ENCODE data around the gene C13orf42.

Gene C13orf42

DNA sequence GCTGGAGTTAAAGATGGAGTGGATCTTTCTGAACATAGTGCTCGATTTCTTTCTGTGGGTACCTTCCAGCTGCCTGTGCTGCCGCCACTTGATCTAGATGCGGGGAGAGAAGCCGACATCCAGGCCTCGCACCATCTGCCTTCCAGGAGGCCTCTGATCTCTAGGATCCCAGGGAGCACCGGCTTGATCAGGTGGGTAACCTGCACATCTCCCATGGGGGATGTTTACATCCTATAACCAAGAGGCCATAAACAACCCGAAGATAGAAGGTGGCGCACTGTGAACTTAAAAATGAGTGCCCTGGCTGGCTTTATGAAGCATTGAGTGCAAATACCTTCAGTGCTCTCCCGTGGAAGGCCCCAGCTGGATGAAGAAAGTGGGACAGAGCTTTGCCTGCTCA is at the start of gene C13orf42:
TSS of gene C13orf42 (minus strand) at position 101 of the 400 bp plus-strand sequence. CDS start at position 36, 65 bp downstream.
- no peak for DNase-seq (ENCODE audit: low spot score)

DNA sequence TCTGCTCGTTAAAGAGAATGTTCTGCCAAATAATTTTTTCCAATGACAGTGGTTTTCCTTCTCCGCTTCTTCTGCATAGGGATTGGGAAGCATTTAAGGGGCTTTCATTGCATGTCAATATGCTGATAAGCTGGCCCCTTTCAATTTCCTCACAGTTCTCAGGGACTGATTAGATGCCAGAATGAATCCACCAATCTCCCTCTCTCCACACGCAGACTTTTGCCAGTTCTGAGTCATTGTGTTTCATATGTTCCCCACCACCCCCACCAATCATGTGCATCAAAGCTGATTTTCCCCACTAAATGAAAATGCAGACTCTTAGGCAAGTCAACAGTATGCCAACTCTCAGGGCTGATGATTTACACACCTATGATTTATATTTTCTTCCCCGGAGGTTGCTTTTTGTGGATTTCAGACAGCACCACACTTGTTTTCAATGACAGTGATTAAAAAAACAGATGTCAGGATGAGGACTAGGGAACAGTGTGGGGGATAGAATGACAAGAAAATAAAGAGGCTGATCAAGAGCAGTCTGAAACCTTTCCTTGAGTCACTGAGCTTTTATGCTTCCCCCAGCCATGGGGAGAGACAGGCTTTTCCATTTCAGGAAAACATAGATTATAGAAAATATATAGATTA is 47.9 kb upstream of the C13orf42 start:
- no peak for DNase-seq (ENCODE audit: low spot score)

DNA sequence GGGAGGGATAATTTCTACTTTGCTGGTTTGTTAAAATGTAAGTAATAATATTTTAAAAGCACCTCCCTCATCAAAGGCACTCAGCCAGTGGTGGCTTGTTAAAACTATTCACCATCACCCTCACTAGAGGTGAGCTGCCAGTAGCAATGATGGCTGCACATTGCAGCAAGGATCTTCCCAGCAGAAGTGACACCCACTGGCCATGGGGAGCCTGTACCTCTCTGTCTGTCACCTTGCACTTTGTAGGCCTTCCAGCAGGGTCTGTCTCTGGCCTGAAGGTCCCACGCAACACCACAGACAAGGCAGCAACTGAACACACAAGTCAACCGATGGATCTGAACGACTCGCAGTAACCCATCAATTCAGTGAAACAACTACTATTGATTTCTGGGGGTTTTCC is 47.3 kb upstream of the C13orf42 start:
- no peak for DNase-seq (ENCODE audit: low spot score)

DNA sequence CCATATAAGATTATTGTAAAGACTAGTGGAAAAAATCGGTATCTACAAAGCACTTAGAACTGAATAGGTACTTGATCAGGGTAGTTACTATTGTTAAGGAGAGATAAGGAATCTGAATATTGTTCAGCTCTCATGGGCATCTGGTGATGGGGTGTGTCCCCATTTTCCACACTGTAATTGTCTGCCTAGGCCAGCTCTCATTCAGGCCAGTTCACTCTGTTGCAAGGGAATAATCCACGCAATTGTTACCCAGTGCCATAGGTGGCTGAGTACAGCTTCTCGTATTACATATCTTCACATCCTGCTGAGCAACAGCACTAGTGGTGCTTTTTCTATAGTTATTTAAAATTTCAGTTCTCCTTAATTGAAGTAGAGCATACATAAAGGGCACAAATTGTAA is 45.6 kb upstream of the C13orf42 start:
- no peak for DNase-seq (ENCODE audit: low spot score)

DNA sequence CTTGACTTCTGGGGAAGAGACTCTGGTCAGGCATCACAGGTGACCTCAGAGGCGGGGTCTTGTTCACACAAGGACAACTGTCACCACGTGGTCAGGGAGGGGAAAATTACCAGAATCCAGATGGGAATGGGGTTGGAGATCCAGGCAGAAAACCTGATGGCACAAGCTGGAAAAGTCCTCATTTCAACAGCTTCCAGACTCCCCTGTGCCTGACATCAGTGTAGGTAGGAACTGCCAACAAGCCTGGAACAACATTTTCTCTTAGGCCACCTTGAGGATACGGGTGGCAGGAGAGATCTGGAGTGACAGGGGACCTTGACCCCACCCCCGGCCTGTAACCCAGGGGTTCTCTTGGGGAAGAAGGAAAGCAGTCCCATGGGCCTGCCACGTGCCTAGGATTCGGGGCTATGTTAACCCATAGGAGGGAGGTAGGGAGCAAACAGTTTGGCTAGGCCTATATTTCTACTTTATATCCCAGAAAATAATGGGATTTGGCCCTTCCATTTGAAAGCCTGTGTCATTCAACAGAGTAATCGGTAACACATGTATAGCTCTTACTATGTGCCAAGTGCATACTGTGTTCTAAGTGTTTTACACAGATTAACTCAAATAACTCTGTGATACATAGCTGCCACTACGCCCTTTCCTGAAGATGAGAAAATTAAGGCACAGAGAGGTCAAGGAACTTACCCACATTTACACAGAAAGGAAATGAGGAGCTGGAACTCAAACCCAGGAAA is 44.9 kb upstream of the C13orf42 start:
- DNase-seq (ENCODE audit: low spot score) = no peak

DNA sequence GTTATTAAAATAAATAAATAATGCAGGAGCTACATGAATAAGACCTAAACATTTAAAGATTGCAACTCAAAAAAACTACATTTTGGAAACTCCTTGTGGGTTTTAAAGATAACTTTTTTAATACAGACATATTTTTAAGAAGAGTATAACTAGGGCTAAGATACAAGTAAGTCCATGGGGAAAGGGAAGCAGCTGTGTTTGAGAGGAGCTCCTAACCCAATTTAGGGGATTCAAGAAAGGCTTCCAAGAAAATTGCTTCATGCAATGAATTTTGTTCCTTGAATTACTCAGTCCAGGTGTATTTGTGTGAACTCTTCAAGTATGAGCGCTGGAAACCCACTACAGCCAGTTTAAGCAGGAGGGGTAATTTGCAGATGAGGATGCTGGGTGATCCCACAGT is 44.1 kb upstream of the C13orf42 start:
- no peak for DNase-seq (ENCODE audit: low spot score)

DNA sequence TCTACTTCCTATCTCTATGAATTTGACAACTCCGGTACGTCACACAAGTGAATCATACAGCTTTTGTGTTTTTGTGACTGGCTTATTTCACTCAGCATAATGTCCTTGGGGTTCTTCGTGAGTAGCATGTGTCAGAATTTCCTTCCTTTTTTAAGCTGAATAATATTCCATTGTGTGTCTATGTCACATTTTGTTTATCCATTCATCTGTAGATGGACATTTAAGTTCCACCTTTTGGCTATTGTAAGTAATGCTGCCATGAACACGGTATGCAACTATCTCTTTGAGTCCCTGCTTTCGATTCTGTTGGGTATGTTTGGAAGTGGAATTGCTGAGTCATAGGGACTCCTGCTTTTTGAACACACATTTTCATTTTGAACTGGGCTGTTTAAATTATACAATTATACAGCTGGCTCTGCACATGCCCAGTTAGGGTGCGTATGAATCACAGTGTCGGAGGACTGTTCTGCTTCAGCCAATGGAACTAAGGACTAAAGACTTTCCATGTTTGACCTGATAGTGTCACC is 43.0 kb upstream of the C13orf42 start:
- no peak for DNase-seq (ENCODE audit: low spot score)

DNA sequence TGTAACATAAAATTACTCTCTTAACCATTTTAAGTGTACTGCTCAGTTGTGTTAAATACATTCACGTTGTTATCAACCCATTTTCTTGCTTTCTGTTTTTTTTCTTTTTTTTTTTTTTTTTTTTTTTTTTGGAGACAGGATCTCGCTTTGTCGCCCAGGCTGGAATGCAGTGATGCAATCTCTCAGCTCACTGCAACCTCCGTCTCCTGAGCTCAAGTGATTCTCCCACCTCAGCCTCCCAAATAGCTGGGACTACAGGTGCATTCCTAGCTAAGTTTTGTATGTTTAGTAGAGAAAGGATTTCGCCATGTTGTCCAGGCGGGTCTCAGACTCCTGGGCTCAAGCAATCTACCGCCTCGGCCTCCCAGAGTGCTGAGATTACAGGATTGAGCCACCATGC is 42.5 kb upstream of the C13orf42 start:
- no peak for DNase-seq (ENCODE audit: low spot score)

DNA sequence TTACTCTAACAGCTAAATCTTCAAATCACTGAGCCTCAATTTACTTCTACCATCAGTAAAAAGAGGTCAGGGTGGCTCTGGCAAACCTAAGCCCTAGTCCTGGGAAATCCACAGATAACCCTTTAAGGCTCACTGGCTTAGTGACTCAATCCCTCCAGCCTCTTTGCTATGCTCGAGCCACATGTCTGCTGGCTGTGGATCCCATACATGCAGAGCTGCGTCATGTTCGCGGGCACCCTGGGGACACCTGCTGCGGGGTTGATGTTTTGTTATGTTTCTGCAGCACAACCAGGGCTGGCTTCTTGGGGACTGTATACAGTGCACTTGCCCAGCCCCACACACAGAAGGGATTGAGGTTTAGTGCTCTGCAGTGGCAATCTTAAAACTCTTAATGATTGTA is 41.6 kb upstream of the C13orf42 start:
- no peak for DNase-seq (ENCODE audit: low spot score)

DNA sequence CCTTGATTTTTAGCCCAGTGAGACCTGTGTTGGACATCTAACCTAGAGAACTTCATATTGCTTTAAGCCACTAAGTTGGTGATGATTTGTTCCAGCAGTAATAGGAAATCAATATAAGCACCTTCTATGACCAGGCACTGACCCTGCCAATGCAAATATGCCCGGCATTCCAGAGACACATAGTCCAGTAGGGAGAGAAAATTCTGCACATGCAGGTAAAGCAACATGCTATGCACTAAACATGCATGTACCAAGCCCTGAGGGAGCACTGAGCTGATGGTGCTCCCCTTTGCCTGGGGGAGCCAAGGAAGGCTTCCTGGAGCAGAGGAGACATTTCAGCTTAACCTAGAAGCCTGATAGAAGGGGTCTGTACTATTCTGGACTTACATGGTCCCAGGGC is 40.4 kb upstream of the C13orf42 start:
- DNase-seq (ENCODE audit: low spot score) = no peak

DNA sequence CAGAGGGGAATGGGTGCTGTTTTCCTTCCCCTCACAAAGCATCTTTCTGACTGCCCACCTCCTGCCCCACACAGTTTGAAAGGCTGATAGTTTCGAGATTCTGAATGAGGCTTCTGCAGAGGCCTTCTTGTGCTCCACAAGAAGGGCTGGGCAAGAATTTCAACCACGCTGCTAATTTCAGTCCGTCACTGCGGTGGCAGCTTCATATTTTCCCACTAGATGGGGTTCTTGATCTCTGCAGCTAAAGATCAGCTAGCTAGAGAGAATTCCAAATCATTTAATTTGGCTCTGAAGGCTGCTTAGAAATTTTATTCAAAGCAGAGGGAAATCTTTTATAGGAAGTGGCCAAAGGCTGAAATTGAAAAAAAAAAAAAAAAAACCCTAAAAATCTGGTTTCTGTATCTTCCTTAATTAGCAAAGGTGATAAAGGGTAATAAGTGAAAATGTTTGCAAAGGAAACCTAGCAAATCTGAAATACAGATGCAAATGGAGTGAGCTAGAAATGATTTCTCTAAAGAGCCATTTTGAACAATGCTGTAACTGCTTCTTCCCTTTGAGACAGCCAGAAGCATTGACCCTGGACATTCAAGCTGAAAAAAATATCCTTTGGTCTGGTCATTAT is 38.0 kb upstream of the C13orf42 start:
- DNase-seq (ENCODE audit: low spot score) = no peak

DNA sequence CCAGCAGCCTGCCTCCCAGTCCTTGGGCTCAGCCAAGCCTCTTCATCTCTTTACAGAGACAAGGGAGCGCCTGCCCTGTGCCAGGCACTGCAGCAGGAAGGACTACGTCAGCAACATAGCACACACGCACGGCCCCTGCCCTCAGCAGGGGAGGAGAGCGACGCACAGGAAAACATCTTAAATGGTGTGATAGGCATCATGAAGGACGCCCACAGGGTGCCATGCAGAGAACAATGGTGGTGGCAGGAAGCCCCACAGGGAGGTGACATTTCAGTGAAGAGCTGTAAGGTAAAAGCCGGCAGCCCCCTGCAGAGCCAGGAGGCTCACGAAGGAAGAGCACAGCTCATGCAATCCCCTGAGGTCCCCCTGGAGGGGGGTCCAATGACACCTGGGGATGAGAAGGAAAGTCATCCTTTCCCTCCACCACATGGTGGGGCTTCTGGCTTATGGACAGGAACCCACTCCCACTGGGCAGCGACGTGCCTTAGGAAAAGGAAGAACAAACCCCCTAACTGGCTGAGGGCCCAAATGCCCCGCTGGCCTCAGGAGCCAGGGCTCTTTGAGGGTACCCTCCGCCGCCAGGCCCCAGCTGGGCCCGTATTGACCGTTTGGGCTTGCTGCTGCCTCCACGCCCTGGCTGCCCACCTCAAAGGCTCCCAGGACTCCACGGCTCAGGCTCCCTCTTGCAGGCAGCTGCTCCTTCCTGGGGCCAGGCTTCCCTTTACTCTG is 37.3 kb upstream of the C13orf42 start:
- no peak for DNase-seq (ENCODE audit: low spot score)

DNA sequence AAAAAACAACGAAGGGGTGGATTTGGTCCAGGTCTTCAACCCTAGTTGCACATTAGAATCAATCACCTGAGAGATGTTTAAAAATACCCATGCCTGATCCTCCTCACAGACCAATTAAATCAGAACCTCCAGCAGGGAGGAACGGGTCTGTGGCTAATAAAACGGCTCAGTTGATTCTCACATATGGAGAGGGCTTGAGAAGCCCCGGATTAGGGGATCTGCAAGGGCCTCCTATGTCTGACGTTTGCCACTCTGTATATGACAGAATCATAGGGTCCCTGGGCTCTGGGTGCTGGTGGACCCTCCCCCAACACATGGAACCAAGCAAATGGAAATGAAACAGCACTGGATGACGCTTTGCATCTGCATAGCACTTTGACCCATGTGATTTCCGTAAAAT is 36.7 kb upstream of the C13orf42 start:
- no peak for DNase-seq (ENCODE audit: low spot score)

DNA sequence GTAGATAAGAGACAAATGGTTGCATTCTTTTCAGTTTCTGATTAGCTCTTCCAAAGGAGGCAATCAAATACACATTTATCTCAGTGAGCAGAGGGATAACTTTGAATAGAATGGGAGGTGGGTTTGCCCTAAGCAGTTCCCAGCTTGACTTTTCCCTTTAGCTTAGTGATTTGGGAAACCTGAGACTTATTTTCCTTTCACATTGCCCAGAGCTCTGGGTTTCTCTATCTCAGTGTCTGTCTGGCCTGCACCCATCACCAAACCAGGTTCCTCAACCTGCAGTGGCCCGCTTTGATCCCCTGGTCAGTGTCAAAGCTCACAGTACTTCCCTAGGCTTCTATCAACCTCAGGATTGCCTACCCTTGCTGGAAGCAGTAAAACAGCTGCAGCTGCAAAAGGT is 35.6 kb upstream of the C13orf42 start:
- DNase-seq (ENCODE audit: low spot score) = no peak

DNA sequence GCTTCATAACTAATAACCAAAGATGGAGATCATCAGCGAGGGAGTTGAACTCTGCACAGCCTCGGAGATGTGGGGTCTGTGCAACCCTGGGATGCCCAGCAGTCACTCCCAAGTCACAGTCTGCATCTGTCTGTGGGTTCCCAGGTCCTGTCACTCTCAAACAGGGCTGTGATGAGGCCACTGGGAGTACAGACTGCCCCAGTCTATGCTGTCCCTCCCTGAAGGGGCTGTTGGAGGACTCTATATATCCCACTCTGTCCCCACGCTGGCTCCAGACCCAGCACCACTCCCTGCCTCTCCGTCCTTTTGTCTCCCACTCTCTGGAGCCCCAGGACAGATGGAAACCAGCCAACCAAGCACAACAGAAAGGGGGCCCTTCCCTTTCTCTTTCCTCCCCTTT is 26.2 kb upstream of the C13orf42 start:
- DNase-seq (ENCODE audit: low spot score) = no peak

DNA sequence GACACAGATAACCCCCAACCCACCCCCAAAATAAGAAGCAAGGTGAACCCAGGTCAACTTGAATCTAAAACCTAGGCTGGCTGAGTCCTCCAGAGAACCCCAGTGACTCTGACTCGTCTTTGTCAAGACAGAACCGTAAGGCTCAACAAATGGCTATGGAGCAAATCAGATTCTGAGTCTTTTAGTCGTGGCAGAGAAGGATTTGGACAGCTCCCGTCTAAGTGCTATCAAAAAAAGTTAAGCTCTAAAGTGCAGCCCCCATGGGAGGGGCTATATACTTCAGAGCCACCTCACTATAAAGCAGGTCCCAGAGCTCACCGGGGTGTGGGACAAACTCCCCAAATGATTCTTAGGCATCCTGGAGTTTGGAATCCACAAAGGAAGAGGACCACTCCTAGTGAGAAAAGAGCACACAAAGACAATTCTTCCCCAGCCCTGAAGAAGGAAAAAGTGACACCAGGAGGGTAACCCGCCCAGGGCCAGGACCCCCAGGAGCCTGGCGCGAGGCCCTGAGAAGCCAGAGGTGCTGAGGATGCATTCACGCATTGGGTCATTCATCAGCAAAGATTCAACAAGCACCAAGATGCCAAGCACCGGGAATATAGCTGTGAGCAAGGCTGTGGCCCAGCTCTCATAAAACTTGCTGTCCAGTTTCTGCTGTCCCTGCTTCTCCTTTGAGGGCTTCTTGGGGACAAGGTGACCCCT is 25.4 kb upstream of the C13orf42 start:
- DNase-seq (ENCODE audit: low spot score) = no peak

DNA sequence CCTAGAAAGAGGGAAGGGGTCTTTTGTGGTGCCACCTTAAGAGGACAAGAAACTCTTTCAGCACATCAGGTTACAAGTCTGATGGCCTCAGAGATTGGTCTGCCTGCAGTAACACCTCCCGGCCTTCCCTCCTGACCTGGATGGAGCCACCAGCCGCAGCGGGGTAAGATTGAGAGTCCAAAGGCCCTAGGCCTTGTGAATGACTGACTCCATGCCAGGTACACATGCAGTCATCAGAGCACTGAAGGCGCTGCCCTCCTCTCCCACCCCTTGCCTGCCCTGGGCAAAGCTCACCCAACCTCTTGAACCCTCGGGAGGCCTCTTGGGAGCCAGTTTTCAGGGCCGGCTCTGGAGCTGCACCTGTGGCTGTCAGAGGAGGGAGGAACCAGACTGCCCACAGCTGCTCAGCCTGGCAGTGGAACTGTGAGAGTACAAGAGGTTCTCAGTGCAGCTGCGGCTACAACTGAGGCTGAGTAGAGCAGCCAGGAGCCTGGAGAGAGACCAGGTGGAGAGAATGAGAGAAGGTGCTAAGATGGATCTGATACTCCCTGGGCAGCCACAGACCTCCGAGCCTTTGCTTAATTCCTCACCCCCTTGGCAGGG is 23.8 kb upstream of the C13orf42 start:
- DNase-seq (ENCODE audit: low spot score) = no peak

DNA sequence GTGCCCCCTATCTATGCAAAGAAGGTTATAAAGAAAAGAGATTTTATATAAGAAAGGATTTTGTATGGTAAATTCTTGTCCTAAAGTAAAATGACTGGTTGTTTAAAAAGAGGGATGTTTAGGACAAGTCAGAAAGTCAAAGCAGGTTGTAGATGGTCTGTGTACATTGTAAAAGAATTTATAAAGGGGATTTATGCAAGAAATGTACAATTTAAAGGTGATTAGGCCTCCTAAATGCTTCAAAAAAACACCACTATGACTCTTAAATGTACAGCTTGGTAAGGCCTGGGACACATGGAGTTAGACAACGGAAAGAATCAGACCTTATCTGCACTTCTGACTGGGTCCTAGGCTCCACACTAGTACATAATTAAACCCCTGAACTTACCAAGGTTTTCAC is 19.3 kb upstream of the C13orf42 start:
- DNase-seq (ENCODE audit: low spot score) = no peak

DNA sequence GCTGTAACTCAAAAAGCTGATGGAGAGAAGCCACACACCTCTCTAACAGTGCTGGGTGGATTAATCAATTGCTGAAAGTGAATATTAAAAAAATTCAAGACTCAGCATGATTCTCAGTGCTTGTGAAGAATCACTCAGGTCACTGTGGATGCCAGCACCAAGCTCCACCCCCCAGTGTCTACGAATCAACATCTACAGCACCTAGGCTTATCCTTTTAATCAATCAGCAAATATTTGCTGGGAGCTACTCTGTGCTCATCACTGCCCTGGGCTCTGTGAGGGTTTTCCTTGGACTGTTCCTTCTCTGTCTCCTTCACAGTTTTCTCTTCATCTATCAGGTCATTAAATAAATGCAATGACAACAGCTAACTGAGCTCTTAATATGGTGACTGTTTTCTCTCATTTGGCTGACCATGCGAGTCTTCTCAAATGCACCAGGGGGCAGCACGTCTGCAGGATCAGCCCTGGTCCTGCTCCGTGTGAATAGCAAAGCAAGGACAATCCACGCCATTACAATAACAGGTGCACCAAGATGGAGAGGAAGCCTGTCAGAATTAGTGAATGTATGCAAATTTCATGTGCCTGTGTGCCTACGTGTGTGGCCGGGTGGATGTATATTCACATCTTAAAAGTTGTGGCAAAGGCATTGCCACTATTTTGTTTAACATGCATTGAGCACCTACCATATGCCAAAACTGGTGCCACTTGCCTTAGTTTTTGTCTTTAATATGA is 14.6 kb upstream of the C13orf42 start:
- DNase-seq (ENCODE audit: low spot score) = no peak

DNA sequence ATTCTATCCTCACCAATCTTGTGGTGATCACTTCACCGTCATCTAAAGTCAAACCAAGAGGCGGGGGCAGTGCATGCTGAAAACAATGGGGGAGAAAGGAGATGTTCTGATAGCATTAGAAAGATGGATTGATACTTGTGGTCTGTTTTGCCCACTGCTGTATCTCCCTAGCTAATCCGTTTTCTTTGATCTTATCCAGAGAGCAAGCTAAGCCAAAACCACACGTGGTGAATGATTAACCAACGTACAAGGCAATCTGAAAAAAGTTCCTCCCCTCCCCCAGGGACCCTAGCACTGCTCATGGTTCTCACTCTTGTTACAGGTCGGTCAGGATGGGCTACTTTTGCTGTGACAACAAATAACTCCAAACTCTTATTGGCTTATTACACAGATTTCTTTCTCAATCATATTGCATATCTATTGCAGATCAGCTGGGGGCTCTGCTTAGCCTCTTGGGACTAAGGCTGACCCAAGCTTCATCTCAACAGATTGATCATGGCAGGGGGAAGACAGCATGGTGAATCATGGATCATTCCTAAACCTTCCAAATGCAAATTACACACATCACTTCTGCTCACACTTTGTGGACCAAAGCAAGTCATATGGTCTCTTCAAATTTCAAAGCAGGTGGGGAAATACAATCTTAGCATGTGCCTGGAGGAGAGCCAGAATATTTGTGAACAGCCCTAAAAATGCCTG is 11.9 kb upstream of the C13orf42 start:
- no peak for DNase-seq (ENCODE audit: low spot score)
